Activated B cell treated with CpG ODN at 0.5 μM for 24 hours (primary cell): ENCODE measurements around the gene TXNRD2. TPM values are rescaled to one million over a fixed set of nuclear protein-coding genes. Genes with fewer than 3 reads are reported as not detected.

Experiments used
- ATAC-seq: fragments of 200-7000 bp; cut with Tn5 transposase; one replicate; pipeline ENCODE4 v1.10.0; 2021; ENCODE audit warnings: low read depth, mild to moderate bottlenecking, moderate library complexity
- CTCF ChIA-PET: fragments of 350-600 bp; sonication (Branson Sonifier 250); formaldehyde crosslinking; loops from one replicate; lab custom pipeline; 2021; ENCODE audit warnings: antibody characterized with exemption; lab: Charles Lee
- POLR2A ChIA-PET: fragments of 350-600 bp; sonication (Branson Sonifier 250); formaldehyde crosslinking; loops from one replicate; lab custom pipeline; 2021; ENCODE audit warnings: antibody characterized with exemption; lab: Charles Lee
- DNase-seq: peaks from one replicate; pipeline ENCODE4 v3.0.0; 2022
- H3K27ac Mint-ChIP-seq: one replicate; pipeline ENCODE4 v1.8.0; 2020; ENCODE audit warnings: mixed read lengths
- H3K27me3 Mint-ChIP-seq: one replicate; pipeline ENCODE4 v1.8.0; 2021; ENCODE audit warnings: mixed read lengths
- H3K36me3 Mint-ChIP-seq: one replicate; pipeline ENCODE4 v1.8.0; 2021; ENCODE audit warnings: low read depth, mixed read lengths
- H3K4me1 Mint-ChIP-seq: one replicate; pipeline ENCODE4 v1.8.0; 2021; ENCODE audit warnings: mixed read lengths
- H3K4me3 Mint-ChIP-seq: one replicate; pipeline ENCODE4 v1.8.0; 2020; ENCODE audit warnings: mild to moderate bottlenecking, mixed read lengths
- H3K9me3 Mint-ChIP-seq: one replicate; pipeline ENCODE4 v1.8.0; 2020; ENCODE audit warnings: mixed read lengths
- CTCF ChIP-seq: fragments of 200-600 bp; IDR thresholded peaks from one replicate; pipeline ENCODE4 v1.8.0; 2022; ENCODE audit warnings: antibody characterized with exemption, mild to moderate bottlenecking
- intact Hi-C: fragments of 100-400 bp; cut with micrococcal nuclease; formaldehyde crosslinking; loops from one replicate; pipeline ENCODE4 v1.15.1; 2024
- total RNA-seq: library from RNA; stranded (reverse); gene quantifications from 2 replicates; pipeline ENCODE4 v1.2.3, GENCODE V29; 2022

TXNRD2 gene
- total RNA-seq, 1 donor from 2014 or later, result 31.2 TPM

- Mint-ChIP-seq H3K36me3 (no peaks in the 10 kb centered on the region), H3K4me3 (peak overlapping the region; percentile 57), H3K27ac (no peak overlapping the region), H3K9me3 (no peaks in the 10 kb centered on the region), H3K27me3 (peaks cover 2% of the 10 kb centered on the region), H3K4me1 (peaks cover 8% of the 10 kb centered on the region)
- TF ChIP-seq CTCF, result no peak
- ChIA-PET CTCF (no interaction called here), POLR2A (interaction anchor here (1.1 kb wide), 1 partner anchor 16 kb away, joined by 3 read pairs; no protein-coding TSS in a partner anchor)
- intact Hi-C loops, result loop anchor here (2.0 kb wide), 1 partner anchor 31 kb away; the partner anchor contains the start of gene ARVCF
- DNase-seq (no peak), ATAC-seq (no peak)
Observed at GRCh38 chr22:19986011-19986409, 44.4 kb upstream of the TXNRD2 start.

DNA sequence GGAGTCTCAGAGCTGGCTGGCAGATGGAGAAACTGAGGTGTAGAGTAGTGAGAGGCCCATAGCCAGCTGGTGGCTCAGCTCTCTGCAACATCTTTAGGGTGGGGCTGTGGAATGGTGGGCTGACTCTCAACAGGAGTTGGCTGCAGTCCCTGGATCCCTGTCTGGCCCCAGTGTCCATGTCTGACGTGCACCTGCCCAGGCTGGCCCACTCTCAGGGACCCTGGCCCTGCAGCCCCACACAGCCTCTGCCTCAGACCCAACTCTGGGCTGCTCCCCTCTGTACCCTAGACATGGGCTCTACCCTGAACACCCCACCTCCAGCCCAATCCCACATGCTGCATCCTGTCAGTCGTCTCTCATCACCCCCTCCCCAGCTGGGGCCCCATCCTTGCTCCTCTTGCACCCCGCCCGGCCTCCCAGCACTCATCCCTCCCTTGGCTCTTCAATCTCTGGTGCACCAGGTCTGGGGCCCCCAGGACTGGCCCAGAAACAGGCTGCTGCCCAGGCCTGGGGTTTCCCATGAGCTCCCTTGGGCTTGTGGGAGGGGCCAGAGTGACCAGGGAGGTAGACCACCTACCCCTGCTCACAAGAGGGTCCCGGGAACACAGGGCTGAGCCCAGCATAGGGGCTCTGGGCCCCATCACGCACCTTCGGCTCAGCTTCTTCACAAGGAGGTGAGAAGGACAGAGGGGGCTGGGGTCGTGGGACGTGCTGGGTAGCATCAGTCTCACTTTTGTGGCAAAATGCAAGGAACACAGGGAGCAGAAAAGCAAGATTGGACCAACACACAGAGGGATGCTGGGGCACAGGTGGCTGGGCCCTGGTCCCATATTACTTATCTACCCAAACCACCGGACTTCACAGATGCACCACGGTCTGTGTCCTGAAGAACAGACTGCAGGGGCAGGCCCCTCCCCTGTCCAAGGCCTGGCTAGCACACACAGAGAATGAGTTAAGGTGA is 43.5 kb upstream of the TXNRD2 start:
- ChIA-PET CTCF (interaction anchor here (1.3 kb wide), 1 partner anchor 15 kb away, joined by 3 read pairs; no protein-coding TSS in a partner anchor), POLR2A (interaction anchor here (1.1 kb wide), 1 partner anchor 15 kb away, joined by 3 read pairs; no protein-coding TSS in a partner anchor)
- TF ChIP-seq CTCF, result no peak
- no peaks in the 10 kb centered on the region for H3K9me3 Mint-ChIP-seq
- intact Hi-C loops, result no loop called here
- no peak overlapping the region for H3K27ac Mint-ChIP-seq
- H3K27me3 Mint-ChIP-seq, result peaks cover 2% of the 10 kb centered on the region
- H3K36me3 Mint-ChIP-seq, result no peaks in the 10 kb centered on the region
- no peak overlapping the region for H3K4me3 Mint-ChIP-seq
- ATAC-seq, result no peak
- no peak for DNase-seq
- H3K4me1 Mint-ChIP-seq, result peaks cover 8% of the 10 kb centered on the region

DNA sequence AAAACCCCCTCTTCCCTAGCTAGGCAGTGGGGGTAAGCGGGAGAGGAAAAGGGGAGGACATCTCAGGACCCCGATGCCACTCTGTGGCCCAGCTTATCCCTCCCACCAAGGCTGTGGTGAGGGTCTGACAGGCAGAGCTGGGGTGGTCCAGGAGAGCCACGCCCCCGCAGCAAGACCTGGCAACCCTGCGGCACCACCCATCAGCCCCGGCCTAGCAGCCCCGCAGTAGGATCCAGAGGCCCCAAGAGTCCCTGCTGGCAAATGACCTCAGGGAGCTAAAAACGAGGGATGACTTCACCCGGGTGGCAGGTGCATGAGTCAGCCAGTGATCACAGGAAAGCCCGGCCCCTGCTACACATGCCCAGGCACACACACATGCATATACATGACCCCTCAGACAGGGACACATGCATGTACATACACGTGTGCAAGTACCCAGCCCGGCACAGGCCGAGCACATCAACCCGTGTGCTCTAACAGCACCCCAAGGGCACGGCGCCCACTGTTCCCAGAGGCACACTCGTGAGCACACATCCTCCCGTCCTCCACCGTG is 42.7 kb upstream of the TXNRD2 start:
- intact Hi-C loops, result no loop called here
- Mint-ChIP-seq H3K27me3 (peaks cover 2% of the 10 kb centered on the region), H3K4me3 (no peak overlapping the region), H3K4me1 (peaks cover 8% of the 10 kb centered on the region), H3K9me3 (no peaks in the 10 kb centered on the region), H3K36me3 (no peaks in the 10 kb centered on the region), H3K27ac (no peak overlapping the region)
- CTCF ChIA-PET, result interaction anchor here (1.3 kb wide), 1 partner anchor 14 kb away, joined by 3 read pairs; no protein-coding TSS in a partner anchor
- no peak for TF ChIP-seq CTCF
- POLR2A ChIA-PET, result no interaction called here
- DNase-seq, result no peak
- ATAC-seq, result no peak

- Mint-ChIP-seq H3K4me3 (no peak overlapping the region), H3K36me3 (no peaks in the 10 kb centered on the region)
Observed at GRCh38 chr22:19983741-19984140, 42.1 kb upstream of the TXNRD2 start.

More at GRCh38 chr22:19983741-19984140, 42.1 kb upstream of the TXNRD2 start:
- POLR2A ChIA-PET, result no interaction called here
- H3K4me1 Mint-ChIP-seq, result peaks cover 8% of the 10 kb centered on the region
- CTCF ChIA-PET, result interaction anchor here (1.3 kb wide), 1 partner anchor 14 kb away, joined by 3 read pairs; no protein-coding TSS in a partner anchor
- intact Hi-C loops, result no loop called here
- peaks cover 2% of the 10 kb centered on the region for H3K27me3 Mint-ChIP-seq
- H3K9me3 Mint-ChIP-seq, result no peaks in the 10 kb centered on the region
- TF ChIP-seq CTCF, result no peak
- DNase-seq (no peak), ATAC-seq (no peak)
- no peak overlapping the region for H3K27ac Mint-ChIP-seq
